Activated CD4-positive, alpha-beta T cell treated with anti-CD3 and anti-CD28 coated beads, Interleukin-2, amount 10 ng/mL, durations not matched to agents 24 days and 14 days (primary cell): Measurements from ENCODE around the gene FLT1. TPM values are rescaled to one million over a fixed set of nuclear protein-coding genes. Genes with fewer than 3 reads are reported as not detected.

Experiments
- DNase-seq: peaks from one replicate; pipeline ENCODE4 v3.0.0; 2022
- H3K27ac Mint-ChIP-seq: one replicate; pipeline ENCODE4 v1.8.0; 2022; ENCODE audit warnings: mild to moderate bottlenecking, mixed read lengths
- H3K27me3 Mint-ChIP-seq: one replicate; pipeline ENCODE4 v1.8.0; 2022; ENCODE audit warnings: mixed read lengths
- H3K36me3 Mint-ChIP-seq: one replicate; pipeline ENCODE4 v1.8.0; 2022; ENCODE audit warnings: low read depth, mild to moderate bottlenecking, mixed read lengths
- H3K4me1 Mint-ChIP-seq: one replicate; pipeline ENCODE4 v1.8.0; 2021; ENCODE audit warnings: mixed read lengths
- H3K4me3 Mint-ChIP-seq: one replicate; pipeline ENCODE4 v1.8.0; 2022; ENCODE audit warnings: mild to moderate bottlenecking, moderate library complexity, mixed read lengths
- H3K9me3 Mint-ChIP-seq: one replicate; pipeline ENCODE4 v1.8.0; 2021; ENCODE audit warnings: mixed read lengths
- intact Hi-C: fragments of 100-400 bp; cut with micrococcal nuclease; formaldehyde crosslinking; loops from one replicate; pipeline ENCODE4 v1.15.1; 2023
- total RNA-seq: library from RNA; stranded (reverse); gene quantifications from 2 replicates; pipeline ENCODE4 v1.2.3, GENCODE V29; 2022

Gene FLT1
- total RNA-seq, 1 donor from 2014 or later, result 46.7 TPM

GRCh38 chr13:28409648-28410047 lies 85.3 kb downstream of the FLT1 start:
- intact Hi-C loops, result no loop called here
- Mint-ChIP-seq H3K9me3 (no peaks in the 10 kb centered on the region), H3K27me3 (no peaks in the 10 kb centered on the region)

GRCh38 chr13:28408863-28409262 lies 86.1 kb downstream of the FLT1 start:
- intact Hi-C loops, result no loop called here
- Mint-ChIP-seq H3K27ac (no peak overlapping the region), H3K9me3 (no peaks in the 10 kb centered on the region), H3K36me3 (peaks cover 7% of the 10 kb centered on the region), H3K4me3 (no peak overlapping the region), H3K4me1 (peaks cover 17% of the 10 kb centered on the region), H3K27me3 (no peaks in the 10 kb centered on the region)
- DNase-seq, result no peak

More at GRCh38 chr13:28409648-28410047, 85.3 kb downstream of the FLT1 start:
- H3K27ac Mint-ChIP-seq, result no peak overlapping the region
- H3K36me3 Mint-ChIP-seq, result peaks cover 7% of the 10 kb centered on the region
- no peak overlapping the region for H3K4me3 Mint-ChIP-seq
- DNase-seq, result no peak
- peaks cover 17% of the 10 kb centered on the region for H3K4me1 Mint-ChIP-seq

GRCh38 chr13:28408235-28408848 lies 86.6 kb downstream of the FLT1 start:
- no peak for DNase-seq
- H3K27ac Mint-ChIP-seq, result no peak overlapping the region
- intact Hi-C loops, result no loop called here
- H3K9me3 Mint-ChIP-seq, result no peaks in the 10 kb centered on the region
- H3K36me3 Mint-ChIP-seq, result peaks cover 7% of the 10 kb centered on the region
- H3K4me1 Mint-ChIP-seq, result peaks cover 17% of the 10 kb centered on the region
- H3K4me3 Mint-ChIP-seq, result no peak overlapping the region
- no peaks in the 10 kb centered on the region for H3K27me3 Mint-ChIP-seq

- intact Hi-C loops, result no loop called here
- peaks cover 18% of the 10 kb centered on the region for H3K4me1 Mint-ChIP-seq
- no peaks in the 10 kb centered on the region for H3K9me3 Mint-ChIP-seq
- H3K4me3 Mint-ChIP-seq, result no peak overlapping the region
- H3K27me3 Mint-ChIP-seq, result no peaks in the 10 kb centered on the region
- H3K27ac Mint-ChIP-seq, result no peak overlapping the region
- peaks cover 5% of the 10 kb centered on the region for H3K36me3 Mint-ChIP-seq
- DNase-seq, result no peak
These were observed 88.1 kb downstream of the FLT1 start for GRCh38 chr13:28406733-28407266.

- no peak overlapping the region for H3K27ac Mint-ChIP-seq
- DNase-seq, result no peak
- H3K4me1 Mint-ChIP-seq, result peaks cover 9% of the 10 kb centered on the region
- no peaks in the 10 kb centered on the region for H3K9me3 Mint-ChIP-seq
- intact Hi-C loops, result loop anchor here (5.0 kb wide), 1 partner anchor 255 kb away; the partner anchor contains the start of gene POMP
- no peaks in the 10 kb centered on the region for H3K27me3 Mint-ChIP-seq
- peaks cover 12% of the 10 kb centered on the region for H3K36me3 Mint-ChIP-seq
- no peak overlapping the region for H3K4me3 Mint-ChIP-seq
These were observed 92.9 kb downstream of the FLT1 start for GRCh38 chr13:28402057-28402381.

- Mint-ChIP-seq H3K4me3 (no peak overlapping the region), H3K36me3 (peaks cover 12% of the 10 kb centered on the region), H3K27ac (no peak overlapping the region), H3K27me3 (no peaks in the 10 kb centered on the region), H3K9me3 (no peaks in the 10 kb centered on the region), H3K4me1 (peaks cover 9% of the 10 kb centered on the region)
- no peak for DNase-seq
- intact Hi-C loops, result loop anchor here (5.0 kb wide), 1 partner anchor 256 kb away; the partner anchor contains the start of gene POMP
These were observed 93.4 kb downstream of the FLT1 start for GRCh38 chr13:28401303-28402056.

- Mint-ChIP-seq H3K4me1 (peaks cover 2% of the 10 kb centered on the region), H3K9me3 (no peaks in the 10 kb centered on the region), H3K27me3 (no peaks in the 10 kb centered on the region), H3K36me3 (peaks cover 24% of the 10 kb centered on the region), H3K27ac (no peak overlapping the region), H3K4me3 (no peak overlapping the region)
- no peak for DNase-seq
- intact Hi-C loops, result no loop called here
These were observed 98.9 kb downstream of the FLT1 start for GRCh38 chr13:28396053-28396452.

- H3K4me3 Mint-ChIP-seq, result no peak overlapping the region
- H3K27me3 Mint-ChIP-seq, result no peaks in the 10 kb centered on the region
- H3K9me3 Mint-ChIP-seq, result no peaks in the 10 kb centered on the region
These were observed 100.5 kb downstream of the FLT1 start for GRCh38 chr13:28394422-28394821.

GRCh38 chr13:28392896-28393505 lies 101.9 kb downstream of the FLT1 start:
- Mint-ChIP-seq H3K27ac (no peak overlapping the region), H3K27me3 (no peaks in the 10 kb centered on the region), H3K4me1 (no peaks in the 10 kb centered on the region), H3K4me3 (no peak overlapping the region), H3K9me3 (no peaks in the 10 kb centered on the region), H3K36me3 (peaks cover 22% of the 10 kb centered on the region)
- DNase-seq, result no peak
- intact Hi-C loops, result no loop called here

More at GRCh38 chr13:28394422-28394821, 100.5 kb downstream of the FLT1 start:
- Mint-ChIP-seq H3K4me1 (peaks cover 2% of the 10 kb centered on the region), H3K27ac (no peak overlapping the region), H3K36me3 (peaks cover 27% of the 10 kb centered on the region)
- intact Hi-C loops, result no loop called here
- DNase-seq, result no peak

- Mint-ChIP-seq H3K36me3 (peaks cover 22% of the 10 kb centered on the region), H3K27me3 (no peaks in the 10 kb centered on the region)
- intact Hi-C loops, result no loop called here
These were observed 102.5 kb downstream of the FLT1 start for GRCh38 chr13:28392428-28392827.

GRCh38 chr13:28387740-28388501 lies 107.0 kb downstream of the FLT1 start:
- no peak overlapping the region for H3K27ac Mint-ChIP-seq
- no peak for DNase-seq
- no peak overlapping the region for H3K4me3 Mint-ChIP-seq
- H3K36me3 Mint-ChIP-seq, result peaks cover 9% of the 10 kb centered on the region
- intact Hi-C loops, result no loop called here
- no peaks in the 10 kb centered on the region for H3K9me3 Mint-ChIP-seq
- H3K4me1 Mint-ChIP-seq, result peaks cover 4% of the 10 kb centered on the region
- H3K27me3 Mint-ChIP-seq, result no peaks in the 10 kb centered on the region

More at GRCh38 chr13:28392428-28392827, 102.5 kb downstream of the FLT1 start:
- no peak overlapping the region for H3K4me3 Mint-ChIP-seq
- DNase-seq, result no peak
- H3K9me3 Mint-ChIP-seq, result no peaks in the 10 kb centered on the region
- H3K4me1 Mint-ChIP-seq, result no peaks in the 10 kb centered on the region
- H3K27ac Mint-ChIP-seq, result no peak overlapping the region

GRCh38 chr13:28385362-28385761 lies 109.6 kb downstream of the FLT1 start:
- H3K27me3 Mint-ChIP-seq, result no peaks in the 10 kb centered on the region
- no peak overlapping the region for H3K4me3 Mint-ChIP-seq
- peaks cover 12% of the 10 kb centered on the region for H3K36me3 Mint-ChIP-seq
- intact Hi-C loops, result no loop called here
- DNase-seq, result no peak
- H3K9me3 Mint-ChIP-seq, result no peaks in the 10 kb centered on the region
- H3K4me1 Mint-ChIP-seq, result peaks cover 4% of the 10 kb centered on the region
- H3K27ac Mint-ChIP-seq, result no peak overlapping the region

GRCh38 chr13:28384789-28385188 lies 110.1 kb downstream of the FLT1 start:
- no peaks in the 10 kb centered on the region for H3K27me3 Mint-ChIP-seq
- H3K9me3 Mint-ChIP-seq, result no peaks in the 10 kb centered on the region
- H3K36me3 Mint-ChIP-seq, result peaks cover 10% of the 10 kb centered on the region
- H3K4me3 Mint-ChIP-seq, result no peak overlapping the region
- peaks cover 4% of the 10 kb centered on the region for H3K4me1 Mint-ChIP-seq
- H3K27ac Mint-ChIP-seq, result no peak overlapping the region
- intact Hi-C loops, result no loop called here
- no peak for DNase-seq
